A673 (cell line): Measurements from ENCODE around the gene PBX4. TPM values are rescaled to one million over a fixed set of nuclear protein-coding genes. Genes with fewer than 3 reads are reported as not detected.

Experiments used
- BruUV-seq: library from RNA; stranded (reverse); fragments of 400-500 nt; replicated peaks from 2 replicates; lab custom pipeline; 2021; lab: Mats Ljungman, UMichigan
- CTCF ChIA-PET: fragments of 300-600 bp; sonication (Branson Sonifier 250); formaldehyde crosslinking; loops from one replicate; lab custom pipeline; 2022; ENCODE audit warnings: antibody characterized with exemption; lab: Charles Lee
- POLR2A ChIA-PET: fragments of 300-600 bp; sonication (Branson Sonifier 250); formaldehyde crosslinking; loops from one replicate; lab custom pipeline; 2022; ENCODE audit warnings: antibody characterized with exemption; ENCODE audit not compliant: low non-redundant PET; lab: Charles Lee
- DNase-seq: peaks from one replicate; pipeline ENCODE4 v3.0.0-alpha.2; 2015; ENCODE audit warnings: low spot score
- H3K27ac ChIP-seq: fragments of 200-600 bp; sonication (generic); 2 replicates; pipeline ENCODE4 v1.5.1; 2016; ENCODE audit warnings: mixed run types, low read depth, mild to moderate bottlenecking, mixed read lengths, antibody characterized with exemption, low read length; ENCODE audit not compliant: poor library complexity, severe bottlenecking
- H3K27me3 ChIP-seq: fragments of 200-600 bp; sonication (generic); replicated peaks from 2 replicates; pipeline ENCODE4 v1.6.1; 2017; ENCODE audit warnings: mixed run types, low read depth, mild to moderate bottlenecking, mixed read lengths, antibody characterized with exemption, low read length; ENCODE audit not compliant: insufficient read depth, poor library complexity
- H3K36me3 ChIP-seq: fragments of 200-600 bp; sonication (generic); 2 replicates; pipeline ENCODE4 v1.6.1; 2016; ENCODE audit warnings: mixed run types, mild to moderate bottlenecking, mixed read lengths, antibody characterized with exemption, low read length; ENCODE audit not compliant: insufficient read depth, poor library complexity, severe bottlenecking
- H3K4me1 ChIP-seq: fragments of 200-600 bp; sonication (generic); 2 replicates; pipeline ENCODE4 v1.6.1; 2017; ENCODE audit warnings: mixed run types, mild to moderate bottlenecking, mixed read lengths, antibody characterized with exemption, low read length; ENCODE audit not compliant: insufficient read depth, poor library complexity, severe bottlenecking
- H3K4me3 ChIP-seq: fragments of 200-600 bp; sonication (generic); 2 replicates; pipeline ENCODE4 v1.5.1; 2016; ENCODE audit warnings: low read depth, mixed run types, mild to moderate bottlenecking, mixed read lengths, low read length; ENCODE audit not compliant: poor library complexity, severe bottlenecking
- H3K9me3 ChIP-seq: fragments of 200-600 bp; sonication (generic); 2 replicates; pipeline ENCODE4 v1.6.1; 2016; ENCODE audit warnings: mixed run types, low read depth, mild to moderate bottlenecking, mixed read lengths, antibody characterized with exemption, low read length; ENCODE audit not compliant: poor library complexity, severe bottlenecking
- CTCF ChIP-seq: fragments of 300-800, 200-600 bp; sonication (generic); conservative IDR thresholded peaks from 2 replicates; pipeline ENCODE4 v1.5.1; 2017; ENCODE audit warnings: low read depth, mild to moderate bottlenecking, antibody characterized with exemption, low read length, moderate library complexity, mixed read lengths
- EZH2 ChIP-seq: fragments of 200-600 bp; sonication (generic); IDR thresholded peaks from 2 replicates; pipeline ENCODE4 v1.6.1; 2017; ENCODE audit warnings: borderline replicate concordance, low read depth, mild to moderate bottlenecking, mixed read lengths, antibody characterized with exemption, low read length; ENCODE audit not compliant: poor library complexity, severe bottlenecking
- intact Hi-C: fragments of 100-400 bp; cut with micrococcal nuclease; formaldehyde crosslinking; loops from one replicate; pipeline ENCODE4 v1.10.0; 2022; ENCODE audit not compliant: unreplicated experiment
- total RNA-seq: library from RNA; stranded (reverse); gene quantifications from 2 replicates; pipeline ENCODE4 v1.2.3, GENCODE V29; 2021

PBX4 gene
- total RNA-seq, 1 experiment from 2014 or later = 3.1 TPM

- Histone ChIP-seq H3K9me3 (no peaks in the 10 kb centered on the region), H3K36me3 (no peaks in the 10 kb centered on the region), H3K4me3 (no peak overlapping the region), H3K27me3 (no peaks in the 10 kb centered on the region), H3K27ac (no peak overlapping the region), H3K4me1 (no peaks in the 10 kb centered on the region)
- ChIA-PET POLR2A (no interaction called here), CTCF (no interaction called here)
- intact Hi-C loops = no loop called here
- no peak for DNase-seq
- TF ChIP-seq CTCF = no peak
- TF ChIP-seq EZH2 = no peak
- BruUV-seq = no TSS peak
Observed at GRCh38 chr19:19637523-19638251, 19.2 kb upstream of the PBX4 start.

- Histone ChIP-seq H3K4me1 (no peaks in the 10 kb centered on the region), H3K27ac (no peak overlapping the region), H3K4me3 (no peak overlapping the region), H3K36me3 (no peaks in the 10 kb centered on the region), H3K27me3 (no peaks in the 10 kb centered on the region), H3K9me3 (no peaks in the 10 kb centered on the region)
- ChIA-PET POLR2A (no interaction called here), CTCF (no interaction called here)
- intact Hi-C loops = no loop called here
- no peak for DNase-seq
- BruUV-seq = no TSS peak
- TF ChIP-seq EZH2 (no peak), CTCF (no peak)
Observed at GRCh38 chr19:19637186-19637522, 18.7 kb upstream of the PBX4 start.

- intact Hi-C loops = no loop called here
- Histone ChIP-seq H3K27me3 (no peaks in the 10 kb centered on the region), H3K4me1 (no peaks in the 10 kb centered on the region), H3K27ac (no peak overlapping the region), H3K36me3 (no peaks in the 10 kb centered on the region), H3K4me3 (no peak overlapping the region), H3K9me3 (no peaks in the 10 kb centered on the region)
- no TSS peak for BruUV-seq
- TF ChIP-seq CTCF (no peak), EZH2 (no peak)
- no peak for DNase-seq
- ChIA-PET CTCF (no interaction called here), POLR2A (no interaction called here)
Observed at GRCh38 chr19:19636573-19637185, 18.2 kb upstream of the PBX4 start.
